ENCODE results near the gene FARP1.

FARP1 gene

DNA sequence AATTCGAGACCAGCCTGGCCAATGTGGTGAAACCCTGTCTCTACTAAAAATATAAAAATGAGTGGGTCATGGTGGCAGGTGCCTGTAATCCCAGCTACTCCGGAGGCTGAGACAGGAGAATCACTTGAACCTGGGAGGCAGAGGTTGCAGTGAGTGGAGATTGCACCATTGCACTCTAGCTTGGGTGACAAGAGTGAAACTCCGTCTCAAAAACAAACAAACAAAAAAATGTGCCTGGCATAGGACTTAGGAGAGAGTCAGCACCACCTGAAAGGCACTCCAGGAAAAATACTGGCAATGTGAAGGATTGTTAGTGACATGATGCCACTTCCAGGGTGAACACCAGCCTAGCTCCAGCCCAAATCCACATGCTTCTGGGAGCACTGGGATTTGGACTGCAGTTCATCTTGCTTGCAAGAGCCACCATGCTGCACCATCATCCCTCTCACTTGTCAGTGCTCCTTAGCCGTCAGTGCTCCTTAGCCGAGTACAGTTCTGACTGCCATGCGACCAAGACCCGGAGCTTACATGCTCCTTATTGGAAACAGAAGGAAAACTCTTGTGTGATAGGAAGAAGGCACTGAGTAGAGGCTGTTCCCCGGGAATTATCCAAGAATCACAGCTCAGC is 179.3 kb downstream of the FARP1 start:
- DNase-seq (ENCODE audit: extremely low read depth, insufficient read length) = no peak
- TF ChIP-seq, protein P1, sequence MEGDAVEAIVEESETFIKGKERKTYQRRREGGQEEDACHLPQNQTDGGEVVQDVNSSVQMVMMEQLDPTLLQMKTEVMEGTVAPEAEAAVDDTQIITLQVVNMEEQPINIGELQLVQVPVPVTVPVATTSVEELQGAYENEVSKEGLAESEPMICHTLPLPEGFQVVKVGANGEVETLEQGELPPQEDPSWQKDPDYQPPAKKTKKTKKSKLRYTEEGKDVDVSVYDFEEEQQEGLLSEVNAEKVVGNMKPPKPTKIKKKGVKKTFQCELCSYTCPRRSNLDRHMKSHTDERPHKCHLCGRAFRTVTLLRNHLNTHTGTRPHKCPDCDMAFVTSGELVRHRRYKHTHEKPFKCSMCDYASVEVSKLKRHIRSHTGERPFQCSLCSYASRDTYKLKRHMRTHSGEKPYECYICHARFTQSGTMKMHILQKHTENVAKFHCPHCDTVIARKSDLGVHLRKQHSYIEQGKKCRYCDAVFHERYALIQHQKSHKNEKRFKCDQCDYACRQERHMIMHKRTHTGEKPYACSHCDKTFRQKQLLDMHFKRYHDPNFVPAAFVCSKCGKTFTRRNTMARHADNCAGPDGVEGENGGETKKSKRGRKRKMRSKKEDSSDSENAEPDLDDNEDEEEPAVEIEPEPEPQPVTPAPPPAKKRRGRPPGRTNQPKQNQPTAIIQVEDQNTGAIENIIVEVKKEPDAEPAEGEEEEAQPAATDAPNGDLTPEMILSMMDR (IDR thresholded peaks at IDR 0.05; ENCODE audit: insufficient read depth, low read length, poor library complexity, severe bottlenecking) = no peak

DNA sequence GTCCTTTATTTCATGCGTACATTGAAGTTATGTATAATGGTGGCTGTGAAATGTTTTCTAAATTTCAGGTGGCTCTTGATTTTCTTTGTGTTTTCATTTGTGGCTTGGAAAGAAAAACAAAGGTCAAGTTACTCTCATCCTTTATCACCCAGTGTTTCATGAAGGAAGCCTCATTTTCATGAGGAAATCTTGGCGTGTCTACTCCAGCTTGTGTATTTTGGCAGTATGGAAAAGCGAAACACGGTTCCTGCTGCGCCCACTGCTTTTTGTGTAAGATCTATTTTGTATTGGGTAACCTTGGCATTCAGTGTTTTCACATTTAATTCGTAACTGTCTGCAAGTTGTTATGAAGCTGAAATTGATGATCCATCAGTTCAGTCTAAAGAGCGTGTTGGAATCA is 181.2 kb downstream of the FARP1 start:
- TF ChIP-seq, protein P1 (IDR thresholded peaks at IDR 0.05; ENCODE audit: insufficient read depth, low read length, poor library complexity, severe bottlenecking) = no peak
- Histone ChIP-seq H3K36me3 (ENCODE audit: control insufficient read depth, insufficient read depth, low read length) (no peaks in the 10 kb centered on the region), H3K4me3 (replicated peaks; ENCODE audit: low read depth, low read length) (no peak overlapping the region), H3K27me3 (replicated peaks; ENCODE audit: control insufficient read depth, insufficient read depth, low read length) (no peaks in the 10 kb centered on the region)
- no peak for DNase-seq (ENCODE audit: extremely low read depth, insufficient read length)

More for the DNA sequence above, 179.3 kb downstream of the FARP1 start:
- Histone ChIP-seq H3K27me3 (replicated peaks; ENCODE audit: control insufficient read depth, insufficient read depth, low read length) (no peaks in the 10 kb centered on the region), H3K36me3 (ENCODE audit: control insufficient read depth, insufficient read depth, low read length) (no peaks in the 10 kb centered on the region), H3K4me3 (replicated peaks; ENCODE audit: low read depth, low read length) (no peak overlapping the region)

DNA sequence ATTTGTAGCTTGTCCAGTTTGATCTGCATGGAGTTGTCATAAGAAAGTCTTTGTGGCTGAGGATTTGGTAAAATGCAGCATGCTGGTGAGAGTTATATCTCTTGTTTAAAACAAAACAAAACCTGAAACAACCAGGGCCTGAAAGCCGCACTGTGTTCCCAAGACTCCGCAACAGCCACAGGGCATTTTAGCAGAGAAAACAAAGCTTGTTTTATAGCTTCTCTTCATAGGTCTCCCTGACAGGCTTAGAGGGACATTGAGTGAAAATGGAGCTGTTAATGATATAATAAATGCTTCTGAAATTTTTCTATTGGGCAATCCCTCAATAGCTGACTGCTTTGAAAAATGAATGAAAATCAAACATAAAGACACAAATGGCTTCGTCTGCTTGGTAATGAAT is 182.8 kb downstream of the FARP1 start:
- Histone ChIP-seq H3K4me3 (replicated peaks; ENCODE audit: low read depth, low read length) (no peak overlapping the region), H3K36me3 (ENCODE audit: control insufficient read depth, insufficient read depth, low read length) (no peaks in the 10 kb centered on the region), H3K27me3 (replicated peaks; ENCODE audit: control insufficient read depth, insufficient read depth, low read length) (no peaks in the 10 kb centered on the region)
- no peak for DNase-seq (ENCODE audit: extremely low read depth, insufficient read length)
- TF ChIP-seq, protein P1 (IDR thresholded peaks at IDR 0.05; ENCODE audit: insufficient read depth, low read length, poor library complexity, severe bottlenecking) = no peak

DNA sequence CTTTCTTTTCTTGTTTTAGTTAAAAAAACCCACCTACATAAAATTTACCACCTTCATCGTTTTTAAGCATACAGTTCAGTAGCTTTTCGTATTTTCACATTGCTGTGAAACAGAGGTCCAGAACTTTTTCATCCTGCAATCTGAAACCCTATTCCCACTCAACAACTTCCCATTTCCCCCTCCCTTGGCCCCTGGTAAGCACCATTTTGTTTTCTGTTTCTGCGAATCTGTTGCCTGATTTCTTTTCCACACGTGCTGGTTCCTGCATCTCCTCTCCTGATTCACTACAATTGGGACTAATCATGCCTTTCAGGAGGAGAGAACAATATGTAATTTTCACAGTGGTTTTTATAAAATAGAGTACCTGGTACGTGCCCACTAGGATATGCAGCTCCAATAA is 183.4 kb downstream of the FARP1 start:
- DNase-seq (ENCODE audit: extremely low read depth, insufficient read length) = no peak
- Histone ChIP-seq H3K27me3 (replicated peaks; ENCODE audit: control insufficient read depth, insufficient read depth, low read length) (no peaks in the 10 kb centered on the region), H3K4me3 (replicated peaks; ENCODE audit: low read depth, low read length) (no peak overlapping the region), H3K36me3 (ENCODE audit: control insufficient read depth, insufficient read depth, low read length) (no peaks in the 10 kb centered on the region)
- TF ChIP-seq, protein P1 (IDR thresholded peaks at IDR 0.05; ENCODE audit: insufficient read depth, low read length, poor library complexity, severe bottlenecking) = no peak

DNA sequence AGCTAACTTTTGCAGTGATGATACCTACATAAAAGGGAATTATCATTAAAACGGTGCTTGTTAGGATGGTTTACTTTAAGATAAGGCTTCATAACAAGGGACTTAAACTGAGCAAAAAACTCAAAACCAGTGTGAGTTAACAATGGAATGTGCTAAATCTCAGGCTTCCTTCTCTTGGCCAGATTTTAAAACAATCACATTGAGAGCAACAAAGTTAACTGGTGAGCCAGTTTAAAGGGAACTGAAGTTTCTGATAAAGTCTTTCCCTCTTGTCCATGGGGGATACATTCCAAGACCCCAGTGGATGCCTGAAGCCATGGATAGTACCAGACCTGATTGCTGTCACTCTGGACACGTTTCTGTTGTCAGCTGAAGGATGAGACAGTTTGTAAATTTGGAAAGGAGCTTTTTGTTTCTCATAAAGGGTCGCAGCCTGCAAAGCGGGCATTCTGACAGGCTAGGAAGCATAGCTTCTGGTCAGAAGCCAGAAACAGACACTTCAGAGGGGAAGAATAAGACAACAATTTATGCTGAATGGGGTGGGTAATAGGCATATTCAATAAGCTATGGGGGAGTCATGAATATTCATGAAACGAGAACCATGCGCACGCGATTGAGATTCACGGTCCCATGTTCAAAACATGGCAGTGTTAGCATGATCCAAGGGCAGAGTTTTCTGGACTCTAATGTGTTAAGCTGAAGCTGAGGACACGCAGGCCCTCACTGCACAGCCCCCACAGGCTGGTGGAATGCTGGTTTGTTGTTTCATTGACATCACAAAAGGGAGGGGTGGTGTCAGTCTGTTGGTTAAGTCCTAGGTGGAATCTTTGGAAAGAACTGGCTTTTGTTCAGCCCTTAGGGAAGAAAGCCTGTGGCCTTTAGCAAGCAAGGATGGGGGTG is 184.7 kb downstream of the FARP1 start:
- DNase-seq (ENCODE audit: extremely low read depth, insufficient read length) = no peak
- Histone ChIP-seq H3K4me3 (replicated peaks; ENCODE audit: low read depth, low read length) (no peak overlapping the region), H3K36me3 (ENCODE audit: control insufficient read depth, insufficient read depth, low read length) (no peaks in the 10 kb centered on the region), H3K27me3 (replicated peaks; ENCODE audit: control insufficient read depth, insufficient read depth, low read length) (no peaks in the 10 kb centered on the region)
- TF ChIP-seq, protein P1 (IDR thresholded peaks at IDR 0.05; ENCODE audit: insufficient read depth, low read length, poor library complexity, severe bottlenecking) = no peak

All from GM06990 (cell line).